ENCODE measurements around the gene ZNF787.

Gene ZNF787

DNA sequence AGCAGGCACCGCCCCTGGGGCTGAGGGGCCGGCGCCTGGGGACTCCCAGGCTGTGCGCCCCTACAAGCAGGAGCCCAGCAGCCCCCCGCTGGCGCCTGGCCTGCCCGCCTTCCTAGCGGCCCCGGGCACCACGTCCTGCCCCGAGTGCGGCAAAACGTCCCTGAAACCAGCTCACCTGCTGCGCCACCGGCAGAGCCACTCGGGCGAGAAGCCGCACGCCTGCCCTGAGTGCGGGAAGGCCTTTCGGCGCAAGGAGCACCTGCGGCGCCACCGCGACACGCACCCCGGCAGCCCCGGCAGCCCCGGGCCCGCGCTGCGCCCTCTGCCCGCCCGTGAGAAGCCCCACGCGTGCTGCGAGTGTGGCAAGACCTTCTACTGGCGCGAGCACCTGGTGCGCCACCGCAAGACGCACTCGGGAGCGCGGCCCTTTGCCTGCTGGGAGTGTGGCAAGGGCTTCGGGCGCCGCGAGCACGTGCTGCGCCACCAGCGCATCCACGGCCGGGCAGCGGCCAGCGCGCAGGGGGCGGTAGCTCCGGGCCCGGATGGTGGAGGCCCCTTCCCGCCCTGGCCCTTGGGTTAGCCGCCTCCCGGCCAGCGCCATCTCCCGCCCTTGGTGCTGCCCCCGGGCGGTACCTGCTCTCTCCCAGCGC lies 38.7 kb upstream of the ZNF787 start:
- no peak for DNase-seq (ENCODE audit: low read depth)
- no peak overlapping the region for H3K4me3 ChIP-seq (ENCODE audit: control insufficient read depth, low read depth, low read length)
- TF ChIP-seq, protein P1, sequence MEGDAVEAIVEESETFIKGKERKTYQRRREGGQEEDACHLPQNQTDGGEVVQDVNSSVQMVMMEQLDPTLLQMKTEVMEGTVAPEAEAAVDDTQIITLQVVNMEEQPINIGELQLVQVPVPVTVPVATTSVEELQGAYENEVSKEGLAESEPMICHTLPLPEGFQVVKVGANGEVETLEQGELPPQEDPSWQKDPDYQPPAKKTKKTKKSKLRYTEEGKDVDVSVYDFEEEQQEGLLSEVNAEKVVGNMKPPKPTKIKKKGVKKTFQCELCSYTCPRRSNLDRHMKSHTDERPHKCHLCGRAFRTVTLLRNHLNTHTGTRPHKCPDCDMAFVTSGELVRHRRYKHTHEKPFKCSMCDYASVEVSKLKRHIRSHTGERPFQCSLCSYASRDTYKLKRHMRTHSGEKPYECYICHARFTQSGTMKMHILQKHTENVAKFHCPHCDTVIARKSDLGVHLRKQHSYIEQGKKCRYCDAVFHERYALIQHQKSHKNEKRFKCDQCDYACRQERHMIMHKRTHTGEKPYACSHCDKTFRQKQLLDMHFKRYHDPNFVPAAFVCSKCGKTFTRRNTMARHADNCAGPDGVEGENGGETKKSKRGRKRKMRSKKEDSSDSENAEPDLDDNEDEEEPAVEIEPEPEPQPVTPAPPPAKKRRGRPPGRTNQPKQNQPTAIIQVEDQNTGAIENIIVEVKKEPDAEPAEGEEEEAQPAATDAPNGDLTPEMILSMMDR (conservative IDR thresholded peaks at IDR 0.05; ENCODE audit: control insufficient read depth, insufficient read depth, low read depth, low read length), result no peak

DNA sequence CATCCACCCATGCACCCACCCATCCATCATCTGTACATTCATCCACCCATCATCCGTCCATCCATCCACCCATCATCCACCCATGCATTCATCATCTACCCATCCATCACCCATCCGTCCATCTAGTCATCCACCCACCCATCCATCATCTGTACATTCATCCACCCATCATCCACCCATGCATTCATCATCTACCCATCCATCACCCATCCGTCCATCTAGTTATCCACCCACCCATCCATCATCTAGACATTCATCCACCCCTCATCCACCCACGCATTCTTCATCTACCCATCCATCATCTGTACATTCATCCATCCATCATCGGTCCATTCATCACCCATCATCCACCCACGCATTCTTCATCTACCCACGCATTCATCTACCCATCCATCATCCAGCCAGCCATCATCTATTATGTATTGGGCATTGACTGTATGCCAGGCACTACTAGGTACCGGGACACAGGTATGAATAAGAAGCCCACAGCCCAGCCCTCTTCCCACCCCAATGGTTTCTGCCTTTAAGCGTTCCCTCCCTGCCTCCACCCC lies 38.0 kb upstream of the ZNF787 start:
- H3K4me3 ChIP-seq (ENCODE audit: control insufficient read depth, low read depth, low read length), result no peak overlapping the region
- DNase-seq (ENCODE audit: low read depth), result no peak
- TF ChIP-seq, protein P1 (conservative IDR thresholded peaks at IDR 0.05; ENCODE audit: control insufficient read depth, insufficient read depth, low read depth, low read length), result no peak

DNA sequence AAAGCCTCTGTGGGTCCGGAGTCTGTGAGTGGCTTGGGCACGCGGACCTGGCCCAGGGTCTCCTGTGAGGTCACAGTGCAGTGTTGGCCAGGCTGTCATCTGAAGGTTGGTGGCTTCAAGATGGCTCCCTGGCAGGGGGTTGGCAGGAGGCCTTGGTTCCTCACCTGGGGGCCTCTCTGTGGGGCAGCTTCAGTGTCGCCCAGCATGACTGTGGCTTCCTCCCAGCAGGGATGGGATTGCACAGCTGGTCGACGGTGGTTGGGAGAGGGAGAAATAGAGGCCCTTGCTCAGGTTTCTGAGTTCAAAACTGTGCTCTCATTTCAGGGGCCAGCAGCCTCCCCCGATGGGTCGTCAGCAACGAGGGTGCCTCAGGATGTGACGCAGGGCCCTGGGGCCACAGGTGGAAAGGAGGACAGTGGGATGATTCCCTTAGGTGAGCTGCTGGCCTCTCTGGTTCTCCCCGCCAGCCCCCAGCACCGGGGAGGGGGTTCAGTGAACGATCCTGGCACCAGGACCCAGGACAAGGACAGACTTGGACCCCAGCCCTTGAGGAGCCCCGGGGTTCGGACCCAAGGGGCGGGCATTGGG lies 37.2 kb upstream of the ZNF787 start:
- TF ChIP-seq, protein P1 (conservative IDR thresholded peaks at IDR 0.05; ENCODE audit: control insufficient read depth, insufficient read depth, low read depth, low read length), result no peak
- no peak overlapping the region for H3K4me3 ChIP-seq (ENCODE audit: control insufficient read depth, low read depth, low read length)
- DNase-seq (ENCODE audit: low read depth), result no peak

DNA sequence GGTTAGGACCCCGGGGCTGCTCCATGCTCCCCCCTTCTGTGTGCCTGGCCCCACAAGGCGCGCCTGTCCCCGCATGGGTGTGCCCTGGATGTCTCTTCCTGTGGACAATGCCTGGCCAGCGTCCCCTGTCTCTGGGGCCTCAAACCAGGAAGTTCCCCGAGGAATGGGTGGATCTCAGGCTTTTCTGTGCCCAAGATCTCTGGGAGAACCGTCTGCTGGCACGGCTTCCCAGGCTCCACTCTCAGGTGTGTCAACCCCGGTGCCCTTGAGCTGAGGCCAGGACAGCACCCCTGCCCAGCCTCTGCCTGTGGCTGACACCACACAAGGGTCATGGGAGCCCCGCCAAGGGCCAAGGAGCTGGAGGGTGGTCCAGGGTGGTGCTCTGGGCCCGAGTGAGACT lies 35.7 kb upstream of the ZNF787 start:
- TF ChIP-seq, protein P1 (conservative IDR thresholded peaks at IDR 0.05; ENCODE audit: control insufficient read depth, insufficient read depth, low read depth, low read length), result no peak

DNA sequence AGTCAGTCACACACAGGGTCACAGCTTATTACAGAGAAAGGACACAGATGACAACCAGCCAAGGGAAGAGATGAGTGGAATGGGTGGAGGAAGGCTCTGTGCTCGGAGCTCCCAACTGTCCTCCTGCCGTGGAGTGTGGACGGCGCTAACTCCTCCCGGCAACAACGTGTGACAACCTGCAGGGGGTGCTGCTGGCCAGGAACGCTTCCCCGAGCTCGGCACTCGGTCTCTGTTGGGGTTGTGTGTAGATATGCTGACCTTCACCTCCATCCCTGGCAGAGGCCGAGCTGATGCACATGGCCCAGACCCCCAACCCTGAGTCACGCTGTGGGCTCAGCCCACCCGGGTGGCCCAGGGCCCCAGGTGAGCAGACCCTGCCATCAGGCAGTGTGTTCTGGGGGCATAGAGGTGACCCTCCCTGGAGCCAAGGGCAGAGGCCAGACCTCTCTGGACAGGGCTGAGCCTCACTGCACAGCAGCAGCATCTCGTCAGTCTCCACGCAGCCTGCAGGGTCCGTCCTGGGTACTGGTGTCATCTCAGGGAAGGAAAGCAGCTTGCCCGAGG lies 34.1 kb upstream of the ZNF787 start:
- H3K4me3 ChIP-seq (ENCODE audit: control insufficient read depth, low read depth, low read length), result no peak overlapping the region
- TF ChIP-seq, protein P1 (conservative IDR thresholded peaks at IDR 0.05; ENCODE audit: control insufficient read depth, insufficient read depth, low read depth, low read length), result peak; percentile 44
- DNase-seq (ENCODE audit: low read depth), result no peak

More for the DNA sequence above, 35.7 kb upstream of the ZNF787 start:
- no peak overlapping the region for H3K4me3 ChIP-seq (ENCODE audit: control insufficient read depth, low read depth, low read length)
- DNase-seq (ENCODE audit: low read depth), result no peak

DNA sequence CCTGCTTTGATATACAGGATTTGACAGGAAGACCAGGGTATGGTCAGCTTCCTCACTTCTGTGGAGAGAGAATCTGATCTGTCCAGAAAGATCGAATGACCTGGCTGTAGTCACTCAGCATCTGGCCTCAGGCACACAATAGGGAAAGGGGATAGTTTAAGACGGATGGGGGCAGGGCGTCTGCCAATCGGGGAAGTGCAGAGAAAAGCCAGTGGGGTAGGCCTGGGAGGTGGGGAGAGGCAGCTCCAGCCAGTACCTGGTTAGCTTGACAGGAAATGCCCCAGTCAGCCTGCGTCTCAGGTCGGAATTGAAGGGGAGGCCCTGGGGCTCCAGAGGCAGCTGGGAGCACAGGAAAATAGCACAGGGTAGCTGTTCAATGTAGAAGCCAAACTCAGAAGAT lies 32.4 kb upstream of the ZNF787 start:
- DNase-seq (ENCODE audit: low read depth), result no peak
- TF ChIP-seq, protein P1 (conservative IDR thresholded peaks at IDR 0.05; ENCODE audit: control insufficient read depth, insufficient read depth, low read depth, low read length), result no peak
- H3K4me3 ChIP-seq (ENCODE audit: control insufficient read depth, low read depth, low read length), result no peak overlapping the region
